DOHH2 (cell line): ENCODE measurements around the gene LRMDA.

ENCODE experiments used
- H3F3A ChIP-seq: fragments of 200-600 bp; sonication (generic), shearing (Covaris generic); 2 replicates; pipeline ENCODE4 v1.6.0; 2016; ENCODE audit warnings: antibody characterized with exemption, mild to moderate bottlenecking; ENCODE audit not compliant: control insufficient read depth, insufficient read depth
- H3K27ac ChIP-seq: fragments of 200-600 bp; sonication (generic); 2 replicates; pipeline ENCODE4 v1.5.1; 2014; ENCODE audit warnings: low read depth, mild to moderate bottlenecking, low read length, moderate library complexity
- H3K27me3 ChIP-seq: fragments of 200-600 bp; sonication (generic); 2 replicates; pipeline ENCODE4 v1.6.1; 2014; ENCODE audit warnings: mild to moderate bottlenecking, low read length, mixed read lengths; ENCODE audit not compliant: control insufficient read depth
- H3K36me3 ChIP-seq: fragments of 200-600 bp; sonication (generic); 2 replicates; pipeline ENCODE4 v1.6.1; 2014; ENCODE audit warnings: mild to moderate bottlenecking, low read length, moderate library complexity, mixed read lengths; ENCODE audit not compliant: control insufficient read depth
- H3K4me1 ChIP-seq: fragments of 200-600 bp; sonication (generic); 2 replicates; pipeline ENCODE4 v1.6.1; 2014; ENCODE audit warnings: mild to moderate bottlenecking, low read length, mixed read lengths; ENCODE audit not compliant: control insufficient read depth
- H3K4me2 ChIP-seq: fragments of 200-600 bp; sonication (generic); 2 replicates; pipeline ENCODE4 v1.6.0; 2014; ENCODE audit warnings: mild to moderate bottlenecking, low read length, moderate library complexity
- H3K4me3 ChIP-seq: fragments of 200-600 bp; sonication (generic); 2 replicates; pipeline ENCODE4 v1.5.1; 2014; ENCODE audit warnings: mild to moderate bottlenecking, low read length, mixed read lengths
- H3K79me2 ChIP-seq: fragments of 200-600 bp; sonication (generic); 2 replicates; pipeline ENCODE4 v1.6.1; 2014; ENCODE audit warnings: mild to moderate bottlenecking, low read length, mixed read lengths; ENCODE audit not compliant: control insufficient read depth
- H3K9me2 ChIP-seq: fragments of 200-600 bp; sonication (generic); replicated peaks from 2 replicates; pipeline ENCODE4 v1.6.1; 2014; ENCODE audit warnings: mild to moderate bottlenecking, low read length, mixed read lengths; ENCODE audit not compliant: control insufficient read depth
- H3K9me3 ChIP-seq: fragments of 200-600 bp; sonication (generic); 2 replicates; pipeline ENCODE4 v1.6.1; 2014; ENCODE audit warnings: antibody characterized with exemption, low read length, mixed read lengths; ENCODE audit not compliant: control insufficient read depth, insufficient read depth
- H4K20me1 ChIP-seq: fragments of 200-600 bp; sonication (generic); 2 replicates; pipeline ENCODE4 v1.6.0; 2014; ENCODE audit warnings: low read depth, mild to moderate bottlenecking, antibody characterized with exemption, low read length, moderate library complexity; ENCODE audit not compliant: control insufficient read depth, insufficient read depth
- EZH2phosphoT487 ChIP-seq: fragments of 200-600 bp; sonication (generic); IDR thresholded peaks from 2 replicates; pipeline ENCODE4 v1.6.1; 2017; ENCODE audit warnings: borderline replicate concordance, mild to moderate bottlenecking, antibody characterized with exemption, low read length, moderate library complexity, mixed read lengths
- TF ChIP-seq, protein P1 (sequence below): fragments of 200-600 bp; sonication (generic); IDR thresholded peaks from one replicate; pipeline ENCODE4 v1.5.1; 2014; ENCODE audit warnings: antibody characterized with exemption, mild to moderate bottlenecking, low read depth, low read length; ENCODE audit not compliant: poor library complexity, severe bottlenecking

Gene LRMDA

GRCh38 chr10:75575940-75576339 is 144.5 kb downstream of the LRMDA start:
- Histone ChIP-seq H3K4me2 (no peak overlapping the region), H3K27ac (no peak overlapping the region), H3F3A (no peaks in the 10 kb centered on the region), H3K79me2 (no peaks in the 10 kb centered on the region), H4K20me1 (no peaks in the 10 kb centered on the region), H3K4me3 (no peak overlapping the region), H3K9me3 (peaks cover 14% of the 10 kb centered on the region; the same call in 1 of the 2 replicates), H3K36me3 (no peaks in the 10 kb centered on the region), H3K9me2 (no peaks in the 10 kb centered on the region), H3K27me3 (no peaks in the 10 kb centered on the region), H3K4me1 (no peaks in the 10 kb centered on the region)
- TF ChIP-seq, protein P1, sequence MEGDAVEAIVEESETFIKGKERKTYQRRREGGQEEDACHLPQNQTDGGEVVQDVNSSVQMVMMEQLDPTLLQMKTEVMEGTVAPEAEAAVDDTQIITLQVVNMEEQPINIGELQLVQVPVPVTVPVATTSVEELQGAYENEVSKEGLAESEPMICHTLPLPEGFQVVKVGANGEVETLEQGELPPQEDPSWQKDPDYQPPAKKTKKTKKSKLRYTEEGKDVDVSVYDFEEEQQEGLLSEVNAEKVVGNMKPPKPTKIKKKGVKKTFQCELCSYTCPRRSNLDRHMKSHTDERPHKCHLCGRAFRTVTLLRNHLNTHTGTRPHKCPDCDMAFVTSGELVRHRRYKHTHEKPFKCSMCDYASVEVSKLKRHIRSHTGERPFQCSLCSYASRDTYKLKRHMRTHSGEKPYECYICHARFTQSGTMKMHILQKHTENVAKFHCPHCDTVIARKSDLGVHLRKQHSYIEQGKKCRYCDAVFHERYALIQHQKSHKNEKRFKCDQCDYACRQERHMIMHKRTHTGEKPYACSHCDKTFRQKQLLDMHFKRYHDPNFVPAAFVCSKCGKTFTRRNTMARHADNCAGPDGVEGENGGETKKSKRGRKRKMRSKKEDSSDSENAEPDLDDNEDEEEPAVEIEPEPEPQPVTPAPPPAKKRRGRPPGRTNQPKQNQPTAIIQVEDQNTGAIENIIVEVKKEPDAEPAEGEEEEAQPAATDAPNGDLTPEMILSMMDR, result no peak
- no peak for TF ChIP-seq EZH2phosphoT487

DNA sequence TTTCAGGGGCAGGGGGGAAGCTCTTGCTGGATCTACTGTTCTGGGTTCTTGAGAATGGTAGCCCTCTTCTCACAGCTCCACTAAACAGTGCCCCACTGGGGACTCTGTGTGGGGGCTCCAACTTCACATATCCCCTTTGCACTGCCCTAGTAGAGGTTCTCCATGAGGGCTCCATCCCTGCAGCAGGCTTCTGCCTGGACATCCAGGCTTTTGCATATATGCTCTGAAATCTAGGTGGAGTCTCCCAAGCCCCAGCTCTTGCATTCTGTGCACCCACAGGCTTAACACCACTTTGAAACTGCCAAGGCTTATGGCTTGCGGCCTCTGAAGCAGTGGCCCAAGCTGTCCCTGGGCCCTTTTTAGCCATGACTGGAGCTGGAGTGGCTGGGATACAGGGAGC is 150.7 kb downstream of the LRMDA start:
- no peaks in the 10 kb centered on the region for H3K9me2 ChIP-seq
- no peaks in the 10 kb centered on the region for H3F3A ChIP-seq
- TF ChIP-seq EZH2phosphoT487, result no peak
- TF ChIP-seq, protein P1, result no peak
- no peaks in the 10 kb centered on the region for H3K27me3 ChIP-seq
- H4K20me1 ChIP-seq, result no peaks in the 10 kb centered on the region
- no peak overlapping the region for H3K27ac ChIP-seq
- H3K79me2 ChIP-seq, result no peaks in the 10 kb centered on the region
- H3K4me2 ChIP-seq, result no peak overlapping the region
- H3K36me3 ChIP-seq, result no peaks in the 10 kb centered on the region
- peaks cover 12% of the 10 kb centered on the region; the same call in 1 of the 2 replicates for H3K9me3 ChIP-seq
- no peak overlapping the region for H3K4me3 ChIP-seq
- no peaks in the 10 kb centered on the region for H3K4me1 ChIP-seq

GRCh38 chr10:75585294-75585693 is 153.9 kb downstream of the LRMDA start:
- Histone ChIP-seq H3K9me3 (peaks cover 12% of the 10 kb centered on the region; the same call in 1 of the 2 replicates), H3K27ac (no peak overlapping the region), H3K9me2 (no peaks in the 10 kb centered on the region), H3K36me3 (no peaks in the 10 kb centered on the region), H3K4me2 (no peak overlapping the region), H3K79me2 (no peaks in the 10 kb centered on the region), H3F3A (no peaks in the 10 kb centered on the region), H4K20me1 (no peaks in the 10 kb centered on the region), H3K4me3 (no peak overlapping the region), H3K4me1 (no peaks in the 10 kb centered on the region), H3K27me3 (no peaks in the 10 kb centered on the region)
- no peak for TF ChIP-seq EZH2phosphoT487
- TF ChIP-seq, protein P1, result no peak

DNA sequence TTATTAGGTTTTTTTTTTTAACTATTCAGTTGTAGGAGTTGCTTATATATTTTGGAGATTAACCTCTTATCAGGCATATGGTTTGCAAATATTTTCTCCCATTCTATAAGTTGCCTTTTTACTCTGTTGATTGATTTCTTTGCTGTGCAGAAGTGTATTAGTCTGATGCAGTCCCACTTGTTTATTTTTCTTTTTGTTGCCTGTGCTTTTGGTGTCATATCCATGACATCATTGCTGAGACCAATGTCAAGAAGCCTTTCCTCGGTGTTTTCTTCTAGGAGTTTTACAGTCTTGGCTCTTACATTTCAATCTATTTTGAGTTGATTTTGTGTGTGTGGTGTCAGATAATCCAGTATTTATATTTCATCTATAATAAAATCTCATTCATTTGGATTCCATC is 155.4 kb downstream of the LRMDA start:
- Histone ChIP-seq H3K27ac (no peak overlapping the region), H3K27me3 (no peaks in the 10 kb centered on the region), H3K36me3 (no peaks in the 10 kb centered on the region), H3K9me3 (peaks cover 12% of the 10 kb centered on the region; the same call in 1 of the 2 replicates), H3K79me2 (no peaks in the 10 kb centered on the region), H3K4me2 (no peak overlapping the region), H3F3A (no peaks in the 10 kb centered on the region), H3K9me2 (no peaks in the 10 kb centered on the region), H3K4me1 (no peaks in the 10 kb centered on the region), H3K4me3 (no peak overlapping the region), H4K20me1 (no peaks in the 10 kb centered on the region)
- no peak for TF ChIP-seq EZH2phosphoT487
- TF ChIP-seq, protein P1, result no peak
